SK-N-MC (cell line): ENCODE measurements around the gene TPRG1L.

Experiments
- EZH2 ChIP-seq: fragments of 200-600 bp; sonication (generic); IDR thresholded peaks from one replicate; pipeline ENCODE4 v1.6.1; 2017; ENCODE audit warnings: antibody characterized with exemption
- POLR2AphosphoS5 ChIP-seq: IDR thresholded peaks from 2 replicates; pipeline ENCODE4 v1.6.1; 2012; ENCODE audit warnings: mild to moderate bottlenecking, low read depth, low read length, borderline replicate concordance

DNA sequence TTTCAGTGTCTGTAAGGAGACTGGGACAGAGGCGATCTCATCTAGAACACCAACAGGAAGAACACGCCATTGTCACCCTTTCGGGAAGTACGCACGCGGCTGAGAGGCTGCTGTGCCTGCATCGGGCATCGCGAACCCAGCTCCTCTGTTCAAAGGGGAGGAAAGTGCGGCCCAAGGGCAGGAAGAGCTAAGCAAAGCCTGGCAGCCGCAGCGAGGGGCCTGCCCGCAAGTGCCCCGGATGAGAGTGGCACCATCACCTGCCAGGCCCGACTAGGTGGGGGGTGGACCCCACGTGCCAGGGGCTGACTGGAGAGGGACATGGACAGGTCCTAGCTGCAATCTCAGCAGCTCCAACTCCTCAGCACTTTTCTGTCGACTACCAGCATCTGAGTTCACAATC is 7.5 kb downstream of the TPRG1L start:
- TF ChIP-seq EZH2: no peak
- TF ChIP-seq POLR2AphosphoS5: no peak
